ENCODE data around the gene DAP.

DNA sequence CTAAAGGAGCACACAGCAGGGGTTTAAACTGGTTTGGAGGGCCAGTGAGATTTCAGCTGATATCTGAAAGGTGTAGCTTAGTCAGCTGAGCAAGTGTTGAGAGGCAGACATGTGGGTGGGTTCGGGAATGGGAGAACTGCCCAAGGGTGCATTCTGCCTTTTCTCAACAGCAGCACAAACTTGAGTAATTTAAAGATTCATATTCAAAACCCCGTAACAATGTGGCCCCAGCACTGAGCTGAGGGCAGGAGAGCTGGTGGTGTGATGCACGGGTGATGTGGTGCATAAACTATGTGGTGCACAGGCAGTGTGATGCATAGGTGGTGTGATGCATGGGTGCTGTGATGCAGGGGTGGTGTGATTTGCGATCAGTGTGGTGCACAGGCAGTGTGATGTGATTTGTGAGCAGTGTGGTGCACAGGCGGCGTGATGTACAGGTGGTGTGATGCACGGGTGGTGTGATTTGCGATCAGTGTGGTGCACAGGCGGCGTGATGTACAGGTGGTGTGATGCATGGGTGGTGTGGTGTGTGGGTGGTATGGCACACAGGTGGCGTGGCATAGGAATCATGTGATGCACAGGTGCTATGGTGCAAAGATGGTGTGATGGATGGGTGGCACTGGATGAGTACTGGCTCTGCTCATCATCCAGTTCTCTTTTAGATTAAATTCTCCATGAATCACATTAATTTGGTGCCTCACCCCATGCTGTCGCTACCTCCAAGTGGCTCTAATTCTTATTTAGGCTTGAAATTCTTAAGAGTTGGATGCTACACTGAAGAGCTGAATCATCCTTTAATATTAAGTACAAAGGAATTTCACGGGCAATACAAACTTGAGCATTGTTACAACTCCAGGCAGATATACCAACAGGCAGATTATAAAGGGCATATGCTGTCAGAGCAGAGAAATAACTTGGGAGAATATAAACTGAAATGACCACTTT, 53.6 kb downstream of the DAP start:
- TF ChIP-seq POLR2A (IDR thresholded peaks at IDR 0.05) (no peak), CTCF (IDR thresholded peaks at IDR 0.05 in 4 of 5, conservative IDR thresholded peaks at IDR 0.05 in 1 of 5) (no peak)
